ENCODE results near the gene FAM241A.

The FAM241A gene

DNA sequence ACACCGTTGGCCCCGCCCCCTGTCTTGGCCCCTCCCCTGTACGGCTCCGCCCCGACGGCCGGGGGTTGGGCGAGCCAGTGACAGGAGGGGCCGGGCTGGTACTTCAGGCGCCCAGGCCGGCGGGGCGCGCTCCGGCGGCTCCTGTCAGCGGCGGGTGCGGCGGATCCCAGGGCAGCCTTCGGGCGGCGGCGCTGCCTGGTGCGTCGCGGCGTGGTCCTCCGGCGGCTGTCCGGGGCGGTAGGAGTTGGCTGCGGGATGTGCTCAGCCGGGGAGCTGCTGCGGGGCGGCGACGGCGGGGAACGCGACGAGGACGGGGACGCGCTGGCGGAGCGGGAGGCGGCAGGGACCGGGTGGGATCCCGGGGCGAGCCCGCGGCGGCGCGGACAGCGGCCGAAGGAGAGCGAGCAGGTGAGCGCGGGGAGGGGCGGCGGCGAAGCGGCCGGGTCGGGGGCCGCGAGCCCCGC is at the start of gene FAM241A:
Gene FAM241A (plus strand): TSS at position 129 of the 464 bp plus-strand sequence. CDS start 127 bp downstream, at position 256.
- H3K9me2 ChIP-seq (replicated peaks; ENCODE audit: low read depth, low read length) = no peaks in the 10 kb centered on the region
- H2AFZ ChIP-seq (ENCODE audit: low read length) = peak within 1 kb of the TSS; percentile 95
- H3K4me2 ChIP-seq (ENCODE audit: low read depth, low read length, poor library complexity, severe bottlenecking) = peak within 1 kb of the TSS; percentile 84
- peaks cover 13% of the 10 kb centered on the region for H3K79me2 ChIP-seq (ENCODE audit: insufficient read depth, low read length)
- H3K4me3 ChIP-seq (ENCODE audit: low read length, poor library complexity, severe bottlenecking) = peak within 1 kb of the TSS; percentile 90
- H3F3A ChIP-seq (ENCODE audit: low read depth) = no peaks in the 10 kb centered on the region
- H4K20me1 ChIP-seq (ENCODE audit: insufficient read depth, low read length, poor library complexity, severe bottlenecking) = no peaks in the 10 kb centered on the region
- TF ChIP-seq, protein P1, sequence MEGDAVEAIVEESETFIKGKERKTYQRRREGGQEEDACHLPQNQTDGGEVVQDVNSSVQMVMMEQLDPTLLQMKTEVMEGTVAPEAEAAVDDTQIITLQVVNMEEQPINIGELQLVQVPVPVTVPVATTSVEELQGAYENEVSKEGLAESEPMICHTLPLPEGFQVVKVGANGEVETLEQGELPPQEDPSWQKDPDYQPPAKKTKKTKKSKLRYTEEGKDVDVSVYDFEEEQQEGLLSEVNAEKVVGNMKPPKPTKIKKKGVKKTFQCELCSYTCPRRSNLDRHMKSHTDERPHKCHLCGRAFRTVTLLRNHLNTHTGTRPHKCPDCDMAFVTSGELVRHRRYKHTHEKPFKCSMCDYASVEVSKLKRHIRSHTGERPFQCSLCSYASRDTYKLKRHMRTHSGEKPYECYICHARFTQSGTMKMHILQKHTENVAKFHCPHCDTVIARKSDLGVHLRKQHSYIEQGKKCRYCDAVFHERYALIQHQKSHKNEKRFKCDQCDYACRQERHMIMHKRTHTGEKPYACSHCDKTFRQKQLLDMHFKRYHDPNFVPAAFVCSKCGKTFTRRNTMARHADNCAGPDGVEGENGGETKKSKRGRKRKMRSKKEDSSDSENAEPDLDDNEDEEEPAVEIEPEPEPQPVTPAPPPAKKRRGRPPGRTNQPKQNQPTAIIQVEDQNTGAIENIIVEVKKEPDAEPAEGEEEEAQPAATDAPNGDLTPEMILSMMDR (conservative IDR thresholded peaks at IDR 0.05; ENCODE audit: low read length) = no peak
- no peak for TF ChIP-seq EZH2phosphoT487 (IDR thresholded peaks at IDR 0.05; ENCODE audit: borderline replicate concordance)
- H3K27me3 ChIP-seq (ENCODE audit: insufficient read depth, low read length, poor library complexity, severe bottlenecking) = no peaks in the 10 kb centered on the region
- no peaks in the 10 kb centered on the region for H3K9me3 ChIP-seq (ENCODE audit: insufficient read depth, low read depth, low read length)
- H3K36me3 ChIP-seq (ENCODE audit: insufficient read depth, low read length) = no peaks in the 10 kb centered on the region
- peaks cover 32% of the 10 kb centered on the region for H3K4me1 ChIP-seq (ENCODE audit: insufficient read depth, low read length, poor library complexity, severe bottlenecking)
- H3K9ac ChIP-seq (ENCODE audit: low read depth, low read length, poor library complexity, severe bottlenecking) = peak within 1 kb of the TSS; percentile 71

DNA sequence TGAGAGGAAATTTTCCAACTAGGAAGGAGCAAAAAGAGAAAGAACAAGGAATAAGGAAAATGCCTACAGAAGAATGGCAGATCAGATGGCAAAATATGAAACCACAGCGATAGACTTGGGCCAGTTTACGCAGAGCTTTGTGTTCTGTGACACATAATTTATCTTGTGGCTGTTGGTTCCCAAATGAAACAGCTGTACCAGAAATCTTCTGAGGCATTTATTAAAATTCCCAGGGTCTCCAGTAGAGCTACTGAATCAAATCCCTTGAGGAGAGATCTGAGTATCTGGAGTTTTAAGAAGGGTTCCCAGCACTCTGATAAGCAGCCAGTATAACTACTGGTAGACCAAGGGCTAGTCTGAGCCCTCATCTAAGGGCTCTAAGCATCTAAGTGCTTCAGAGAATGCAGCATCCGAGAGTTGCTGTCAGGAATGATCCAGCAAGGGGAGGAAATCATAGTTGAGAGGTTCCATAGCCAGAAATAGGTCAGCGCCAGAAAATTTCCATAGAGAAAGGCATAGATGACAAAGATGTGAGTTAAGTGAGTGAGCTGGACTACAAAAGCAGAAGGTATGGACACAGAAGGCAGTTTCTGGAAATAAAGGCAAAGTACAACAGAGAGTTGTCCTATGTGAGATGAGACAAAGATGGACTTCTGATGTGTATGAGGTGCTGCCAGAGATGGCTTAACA is 46.3 kb upstream of the FAM241A start:
- Histone ChIP-seq H3K9me3 (ENCODE audit: insufficient read depth, low read depth, low read length) (no peaks in the 10 kb centered on the region), H3K9me2 (replicated peaks; ENCODE audit: low read depth, low read length) (no peaks in the 10 kb centered on the region), H3K4me1 (ENCODE audit: insufficient read depth, low read length, poor library complexity, severe bottlenecking) (no peaks in the 10 kb centered on the region), H3K79me2 (ENCODE audit: insufficient read depth, low read length) (no peaks in the 10 kb centered on the region), H3K36me3 (ENCODE audit: insufficient read depth, low read length) (no peaks in the 10 kb centered on the region), H3K4me3 (ENCODE audit: low read length, poor library complexity, severe bottlenecking) (no peak overlapping the region), H3K4me2 (ENCODE audit: low read depth, low read length, poor library complexity, severe bottlenecking) (peak overlapping the region; percentile 21), H4K20me1 (ENCODE audit: insufficient read depth, low read length, poor library complexity, severe bottlenecking) (no peaks in the 10 kb centered on the region), H3F3A (ENCODE audit: low read depth) (no peaks in the 10 kb centered on the region), H3K9ac (ENCODE audit: low read depth, low read length, poor library complexity, severe bottlenecking) (no peak overlapping the region), H2AFZ (ENCODE audit: low read length) (peak overlapping the region; percentile 65), H3K27me3 (ENCODE audit: insufficient read depth, low read length, poor library complexity, severe bottlenecking) (no peaks in the 10 kb centered on the region)
- TF ChIP-seq, protein P1 (conservative IDR thresholded peaks at IDR 0.05; ENCODE audit: low read length) = no peak
- TF ChIP-seq EZH2phosphoT487 (IDR thresholded peaks at IDR 0.05; ENCODE audit: borderline replicate concordance) = no peak

DNA sequence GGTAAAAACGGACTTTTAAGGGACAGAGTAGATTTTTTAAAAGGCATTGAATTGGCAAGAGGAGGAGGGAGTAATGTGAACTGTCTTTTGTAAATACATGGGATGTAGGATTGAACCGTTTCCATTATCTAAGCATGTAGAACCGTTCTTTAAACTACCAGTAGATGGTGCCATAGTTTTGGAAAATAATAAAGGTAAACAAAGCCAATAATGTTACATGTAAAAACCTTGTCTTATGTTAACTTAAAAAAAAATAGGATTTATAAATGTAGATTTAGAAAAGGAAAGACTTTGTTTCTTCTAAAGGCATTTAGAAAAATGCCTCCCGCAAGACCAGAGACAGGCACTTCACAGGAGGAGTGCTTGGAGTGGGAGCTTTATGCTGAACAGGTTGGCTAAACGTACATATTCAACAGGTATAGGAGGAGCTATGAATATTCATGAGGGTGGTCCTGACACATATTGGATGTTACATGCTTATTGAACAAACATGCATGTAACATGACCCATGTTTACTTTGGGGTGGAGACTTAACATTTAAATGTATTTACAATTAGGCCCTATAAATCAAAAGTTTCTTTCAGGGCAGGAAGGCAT is 45.5 kb upstream of the FAM241A start:
- no peaks in the 10 kb centered on the region for H3K36me3 ChIP-seq (ENCODE audit: insufficient read depth, low read length)
- H3K4me2 ChIP-seq (ENCODE audit: low read depth, low read length, poor library complexity, severe bottlenecking) = peak overlapping the region; percentile 21
- no peaks in the 10 kb centered on the region for H3K27me3 ChIP-seq (ENCODE audit: insufficient read depth, low read length, poor library complexity, severe bottlenecking)
- no peaks in the 10 kb centered on the region for H4K20me1 ChIP-seq (ENCODE audit: insufficient read depth, low read length, poor library complexity, severe bottlenecking)
- peak overlapping the region; percentile 65 for H2AFZ ChIP-seq (ENCODE audit: low read length)
- H3K9me3 ChIP-seq (ENCODE audit: insufficient read depth, low read depth, low read length) = no peaks in the 10 kb centered on the region
- no peaks in the 10 kb centered on the region for H3K9me2 ChIP-seq (replicated peaks; ENCODE audit: low read depth, low read length)
- no peaks in the 10 kb centered on the region for H3K4me1 ChIP-seq (ENCODE audit: insufficient read depth, low read length, poor library complexity, severe bottlenecking)
- no peaks in the 10 kb centered on the region for H3F3A ChIP-seq (ENCODE audit: low read depth)
- H3K9ac ChIP-seq (ENCODE audit: low read depth, low read length, poor library complexity, severe bottlenecking) = no peak overlapping the region
- H3K79me2 ChIP-seq (ENCODE audit: insufficient read depth, low read length) = no peaks in the 10 kb centered on the region
- H3K4me3 ChIP-seq (ENCODE audit: low read length, poor library complexity, severe bottlenecking) = no peak overlapping the region
- TF ChIP-seq EZH2phosphoT487 (IDR thresholded peaks at IDR 0.05; ENCODE audit: borderline replicate concordance) = no peak
- TF ChIP-seq, protein P1 (conservative IDR thresholded peaks at IDR 0.05; ENCODE audit: low read length) = peak; percentile 83

Data from Loucy (cell line).